GM12878 (cell line): ENCODE results near the gene PTPRD. TPM values are rescaled to one million over a fixed set of nuclear protein-coding genes. Genes with fewer than 3 reads are reported as not detected.
"Not testable (repeated sequence)": the region's sequence is repeated elsewhere in the genome, so short reads cannot be mapped to it uniquely, and the experiment has no call there.

Experiments
- ATAC-seq: fragments of 200-7000 bp; cut with Tn5 transposase; 3 replicates; pipeline ENCODE4 v1.9.1; 2020; ENCODE audit warnings: mild to moderate bottlenecking, moderate library complexity
- BruUV-seq: library from RNA; stranded (reverse); fragments of 400-500 nt; replicated peaks from 2 replicates; lab custom pipeline; 2021; lab: Mats Ljungman, UMichigan
- CTCF ChIA-PET: fragments of 300-600 bp; sonication (Branson Sonifier 250); formaldehyde crosslinking; extraction: SDS; loops from one replicate; lab custom pipeline; 2021; ENCODE audit warnings: inconsistent platforms; lab: Yijun Ruan, JAX
- POLR2A ChIA-PET: fragments of 350-600 bp; formaldehyde crosslinking; extraction: SDS; loops from one replicate; lab custom pipeline; 2021; ENCODE audit warnings: inconsistent platforms; lab: Charles Lee
- RAD21 ChIA-PET: fragments of 300-600 bp; sonication (Branson Sonifier 250); formaldehyde crosslinking; loops from one replicate; lab custom pipeline; 2023; ENCODE audit warnings: antibody characterized with exemption; ENCODE audit not compliant: unreplicated experiment; lab: Charles Lee
- SMC1A ChIA-PET: fragments of 300-600 bp; sonication (Branson Sonifier 250); formaldehyde crosslinking; loops from one replicate; lab custom pipeline; 2023; ENCODE audit not compliant: unreplicated experiment, uncharacterized antibody; lab: Charles Lee
- DNase-seq: peaks from one replicate; pipeline ENCODE4 v3.0.0-alpha.2; 2011; ENCODE audit warnings: low read depth, low spot score
- FAIRE-seq: peaks from 3 replicates; lab custom pipeline; 2011; peaks lifted over from hg19 to GRCh38; lab: Jason Lieb, UNC
- H2AFZ ChIP-seq: 2 replicates; pipeline ENCODE4 v1.6.0; 2011; ENCODE audit warnings: low read depth, low read length, control low read depth; ENCODE audit not compliant: control insufficient read depth
- H3K27ac ChIP-seq: 2 replicates; pipeline ENCODE4 v1.5.1; 2011; ENCODE audit warnings: control low read depth; ENCODE audit not compliant: control insufficient read depth, insufficient read depth
- H3K27me3 ChIP-seq, 2 experiments: replicated peaks in 1 of 2; 2 replicates each; pipeline versions ENCODE4 v1.6.0 to v1.6.1; 2011; ENCODE audit warnings: low read length in 1 of 2; ENCODE audit not compliant: control insufficient read depth in 2 of 2, insufficient read depth in 2 of 2
- H3K36me3 ChIP-seq, 2 experiments: 2 replicates each; pipeline ENCODE4 v1.5.1; 2011; ENCODE audit warnings: low read length in 1 of 2; ENCODE audit not compliant: control insufficient read depth in 2 of 2, insufficient read depth in 2 of 2
- H3K4me1 ChIP-seq: 2 replicates; pipeline ENCODE4 v1.6.1; 2011; ENCODE audit warnings: mild to moderate bottlenecking, low read length, moderate library complexity, mixed read lengths; ENCODE audit not compliant: control insufficient read depth, insufficient read depth
- H3K4me2 ChIP-seq: 2 replicates; pipeline ENCODE4 v1.6.0; 2011; ENCODE audit warnings: control low read depth; ENCODE audit not compliant: control insufficient read depth, insufficient read depth
- H3K4me3 ChIP-seq: fragments of 200-600 bp; sonication (generic); 2 replicates; pipeline ENCODE4 v1.5.1; 2016
- H3K79me2 ChIP-seq: 2 replicates; pipeline ENCODE4 v1.6.0; 2011; ENCODE audit warnings: low read length; ENCODE audit not compliant: control insufficient read depth, insufficient read depth
- H3K9ac ChIP-seq: 2 replicates; pipeline ENCODE4 v1.8.0; 2011; ENCODE audit warnings: low read length, control low read depth, mixed read lengths; ENCODE audit not compliant: control insufficient read depth, insufficient read depth
- H3K9me3 ChIP-seq: replicated peaks from 3 replicates; pipeline ENCODE4 v1.5.1; 2011; ENCODE audit warnings: mild to moderate bottlenecking, low read length; ENCODE audit not compliant: control insufficient read depth, insufficient read depth
- H4K20me1 ChIP-seq: 2 replicates; pipeline ENCODE4 v1.6.0; 2011; ENCODE audit not compliant: control insufficient read depth, insufficient read depth
- EZH2 ChIP-seq: IDR thresholded peaks from 2 replicates; pipeline ENCODE4 v1.6.1; 2012; ENCODE audit warnings: low read depth, mild to moderate bottlenecking, control low read depth, inconsistent platforms, low read length, borderline replicate concordance; ENCODE audit not compliant: control insufficient read depth
- NRF1 ChIP-seq: conservative IDR thresholded peaks from 2 replicates; pipeline ENCODE4 v1.6.1; 2011; ENCODE audit warnings: mild to moderate bottlenecking, low read depth, low read length, improper control_type of control experiment
- POLR2AphosphoS5 ChIP-seq: IDR thresholded peaks from 2 replicates; pipeline ENCODE4 v1.6.1; 2011; ENCODE audit warnings: mild to moderate bottlenecking, low read length, inconsistent platforms
- REST ChIP-seq: IDR thresholded peaks from 2 replicates; pipeline ENCODE4 v1.6.1; 2012; ENCODE audit warnings: mild to moderate bottlenecking, low read depth, low read length
- ZBTB11 ChIP-seq: fragments of 450-650 bp; formaldehyde crosslinking; IDR thresholded peaks from 2 replicates; pipeline ENCODE4 v1.5.0; 2022; ENCODE audit warnings: mild to moderate bottlenecking, missing genetic modification characterization
- ZNF207 ChIP-seq: fragments of 450-650 bp; IDR thresholded peaks from 2 replicates; pipeline ENCODE4 v1.6.1; 2014; ENCODE audit warnings: antibody characterized with exemption, mild to moderate bottlenecking, borderline replicate concordance
- ZNF622 ChIP-seq: fragments of 450-650 bp; IDR thresholded peaks from 2 replicates; pipeline ENCODE4 v1.6.1; 2017; ENCODE audit warnings: mild to moderate bottlenecking, inconsistent platforms
- ZZZ3 ChIP-seq: IDR thresholded peaks from 2 replicates; pipeline ENCODE4 v1.6.1; 2011; ENCODE audit warnings: low read depth; ENCODE audit not compliant: control insufficient read depth, insufficient read length
- WGBS: methylation state at CpG from one replicate; pipeline ENCODE4 v1.1.6; 2016; ENCODE audit warnings: low lambda C conversion rate; ENCODE audit not compliant: insufficient replicate concordance, insufficient coverage; ENCODE audit errors: missing lambda C conversion rate; 5-methylcytosine and 5-hydroxymethylcytosine counted together
- in situ Hi-C: fragments of 300-500 bp; cut with MboI; formaldehyde crosslinking; loops from 9 replicates; pipeline ENCODE4 v1.14.3; 2018; ENCODE audit warnings: mixed read lengths
- intact Hi-C: fragments of 100-400 bp; cut with micrococcal nuclease; formaldehyde crosslinking; loops from one replicate; pipeline ENCODE4 v1.14.2; 2022; ENCODE audit not compliant: unreplicated experiment
- polyA plus RNA-seq, 11 experiments: library from polyadenylated mRNA; depleted of rRNA in 4 of 11; unstranded in 6 of 11; stranded (reverse) in 5 of 11; fragments of >200 nt; fragmentation: Nextera tagmentation in 4 of 11; fragmentation: Illumina TruSeq in 1 of 11; extraction: Ambion mirVana in 4 of 11; extraction: Trizol in 1 of 11; gene quantifications; 1 replicate in 1 of 11; 2 replicates in 10 of 11; pipeline versions ENCODE4 v1.2.1 to v1.2.3, GENCODE V29; 2011 to 2016; ENCODE audit warnings: inconsistent platforms in 2 of 11, missing spikeins in 2 of 11, low read depth in 1 of 11
- total RNA-seq, 4 experiments: library from RNA; depleted of rRNA in 3 of 4; stranded (reverse); fragments of >200 nt in 3 of 4; fragmentation: Illumina TruSeq in 1 of 4; extraction: Trizol in 1 of 4; gene quantifications; 2 replicates each; pipeline versions ENCODE4 v1.2.1 to v1.2.3, GENCODE V29; 2013 to 2021

The PTPRD gene
- total and polyA plus RNA-seq, 10 of the 15 experiments (the other 5 are each of a cell fraction or from before 2014, with no cell fraction given), result under 0.01 to 0.05 (median 0.01) TPM; not detected in 7

- TF ChIP-seq ZZZ3, result no peak
- TF ChIP-seq ZNF622, result no peak
Measured at GRCh38 chr9:9045572-9045971, 1567.2 kb downstream of the PTPRD start (continued).

- no peaks in the 10 kb centered on the region for H3K4me1 ChIP-seq
- FAIRE-seq (no peak), DNase-seq (no peak)
- H3K4me2 ChIP-seq, result no peak overlapping the region
- ChIA-PET SMC1A (no interaction called here), POLR2A (no interaction called here), CTCF (no interaction called here), RAD21 (no interaction called here)
- no peaks in the 10 kb centered on the region for H3K36me3 ChIP-seq
- no peak overlapping the region for H3K9ac ChIP-seq
- H3K4me3 ChIP-seq, result no peak overlapping the region
- no TSS peak for BruUV-seq
- H3K79me2 ChIP-seq, result no peaks in the 10 kb centered on the region
- H3K27ac ChIP-seq, result no peak overlapping the region
- intact Hi-C loops, result no loop called here
- no peaks in the 10 kb centered on the region for H3K9me3 ChIP-seq
- in situ Hi-C loops, result no loop called here
- TF ChIP-seq EZH2, result no peak
- TF ChIP-seq ZBTB11 (CRISPR knock-in tag), result no peak
- TF ChIP-seq NRF1, result no peak
- no peak for TF ChIP-seq REST
- TF ChIP-seq POLR2AphosphoS5, result no peak
- TF ChIP-seq ZNF207, result no peak
- TF ChIP-seq, all 136 proteins: peak for 0
- 2% methylated on average over 4 of the region's 4 CpGs for WGBS
- no peak for ATAC-seq
- no peak overlapping the region for H2AFZ ChIP-seq
- no peaks in the 10 kb centered on the region for H4K20me1 ChIP-seq
- no peaks in the 10 kb centered on the region for H3K27me3 ChIP-seq
Measured at GRCh38 chr9:9045072-9045471, 1567.7 kb downstream of the PTPRD start.

GRCh38 chr9:9043788-9044187 lies 1569.0 kb downstream of the PTPRD start:
- in situ Hi-C loops, H4K20me1 ChIP-seq, RAD21 ChIA-PET, H3K4me3 ChIP-seq, H3K9ac ChIP-seq, H3K79me2 ChIP-seq, H3K27ac ChIP-seq, FAIRE-seq, H3K9me3 ChIP-seq, SMC1A ChIA-PET, H3K36me3 ChIP-seq, intact Hi-C loops, CTCF ChIA-PET, H3K27me3 ChIP-seq, POLR2A ChIA-PET, DNase-seq, H3K4me2 ChIP-seq, ATAC-seq, BruUV-seq, H2AFZ ChIP-seq, H3K4me1 ChIP-seq: not testable (repeated sequence)
- 87% methylated on average over 3 of the region's 3 CpGs for WGBS
